IMR-90 (cell line): ENCODE results near the gene CDC42BPA. TPM values are rescaled to one million over a fixed set of nuclear protein-coding genes. Genes with fewer than 3 reads are reported as not detected.

Source experiments
- ATAC-seq: fragments of 200-7000 bp; cut with Tn5 transposase; 2 replicates; pipeline ENCODE4 v1.9.1; 2020; ENCODE audit warnings: low read depth, mild to moderate bottlenecking, moderate library complexity
- BruUV-seq: library from RNA; stranded (reverse); fragments of 400-500 nt; replicated peaks from 2 replicates; lab custom pipeline; 2021; lab: Mats Ljungman, UMichigan
- CTCF ChIA-PET: fragments of 300-600 bp; formaldehyde crosslinking; extraction: SDS; loops from one replicate; lab custom pipeline; 2021; ENCODE audit warnings: antibody characterized with exemption; lab: Yijun Ruan, JAX
- POLR2A ChIA-PET: fragments of 300-600 bp; sonication (Branson Sonifier 250); formaldehyde crosslinking; loops from one replicate; lab custom pipeline; 2022; ENCODE audit warnings: antibody characterized with exemption; ENCODE audit not compliant: unreplicated experiment; lab: Charles Lee
- DNase-seq: peaks from one replicate; pipeline ENCODE4 v3.0.0; 2013
- H2AFZ ChIP-seq: replicated peaks from 2 replicates; pipeline ENCODE3; 2013; ENCODE audit warnings: low read length, mild to moderate bottlenecking; ENCODE audit not compliant: poor library complexity
- H2AK5ac ChIP-seq: 2 replicates; pipeline ENCODE4 v1.6.1; 2013; ENCODE audit warnings: low read depth, low read length, inconsistent platforms
- H2AK9ac ChIP-seq: replicated peaks from 2 replicates; pipeline ENCODE3; 2013; ENCODE audit warnings: mild to moderate bottlenecking, low read depth, low read length, moderate library complexity; ENCODE audit not compliant: poor library complexity
- H2BK120ac ChIP-seq: 2 replicates; pipeline ENCODE4 v1.6.1; 2013; ENCODE audit warnings: low read depth, low read length, inconsistent platforms
- H2BK15ac ChIP-seq: 3 replicates; pipeline ENCODE4 v1.6.1; 2013; ENCODE audit warnings: low read depth, low read length, inconsistent platforms
- H2BK20ac ChIP-seq: 2 replicates; pipeline ENCODE4 v1.6.1; 2013; ENCODE audit warnings: low read depth, mild to moderate bottlenecking, inconsistent platforms, low read length, moderate library complexity
- H2BK5ac ChIP-seq: 2 replicates; pipeline ENCODE4 v1.6.1; 2013; ENCODE audit warnings: mild to moderate bottlenecking, low read depth, low read length, inconsistent platforms; ENCODE audit not compliant: poor library complexity, severe bottlenecking
- H3K14ac ChIP-seq: replicated peaks from 2 replicates; pipeline ENCODE4 v1.6.1; 2013; ENCODE audit warnings: low read depth, low read length, inconsistent platforms
- H3K18ac ChIP-seq: 2 replicates; pipeline ENCODE4 v1.6.1; 2013; ENCODE audit warnings: low read depth, low read length, control low read depth
- H3K23ac ChIP-seq: 2 replicates; pipeline ENCODE4 v1.6.1; 2013; ENCODE audit warnings: low read depth, low read length, inconsistent platforms
- H3K27ac ChIP-seq: 2 replicates; pipeline ENCODE4 v1.5.1; 2013; ENCODE audit warnings: mild to moderate bottlenecking, control low read depth, low read length; ENCODE audit not compliant: insufficient read depth
- H3K27me3 ChIP-seq: 2 replicates; pipeline ENCODE4 v1.6.1; 2013; ENCODE audit warnings: low read length; ENCODE audit not compliant: control insufficient read depth, insufficient read depth
- H3K36me3 ChIP-seq: 2 replicates; pipeline ENCODE4 v1.6.1; 2013; ENCODE audit warnings: low read length, mixed read lengths; ENCODE audit not compliant: control insufficient read depth, insufficient read depth
- H3K4ac ChIP-seq: 2 replicates; pipeline ENCODE4 v1.6.1; 2013; ENCODE audit warnings: low read depth, low read length, inconsistent platforms
- H3K4me1 ChIP-seq: 2 replicates; pipeline ENCODE4 v1.6.1; 2013; ENCODE audit warnings: low read length, mixed read lengths; ENCODE audit not compliant: control insufficient read depth, insufficient read depth
- H3K4me2 ChIP-seq: 2 replicates; pipeline ENCODE4 v1.6.1; 2013; ENCODE audit warnings: low read depth, mild to moderate bottlenecking, control low read depth, low read length, moderate library complexity
- H3K4me3 ChIP-seq: 2 replicates; pipeline ENCODE4 v1.5.1; 2013; ENCODE audit warnings: low read depth, mild to moderate bottlenecking, control low read depth, low read length, moderate library complexity; ENCODE audit not compliant: insufficient read depth
- H3K56ac ChIP-seq: 2 replicates; pipeline ENCODE4 v1.6.1; 2013; ENCODE audit warnings: low read length, inconsistent platforms; ENCODE audit not compliant: insufficient read depth; ENCODE audit errors: extremely low read depth
- H3K79me1 ChIP-seq, 2 experiments: 2 replicates each; pipeline ENCODE4 v1.6.1; 2013; ENCODE audit warnings: low read length in 2 of 2, inconsistent platforms in 1 of 2, low read depth in 1 of 2
- H3K9ac ChIP-seq: 2 replicates; pipeline ENCODE4 v1.6.1; 2013; ENCODE audit warnings: low read depth, low read length, control low read depth
- H3K9me1 ChIP-seq: 2 replicates; pipeline ENCODE4 v1.6.1; 2013; ENCODE audit warnings: low read length, inconsistent platforms; ENCODE audit not compliant: insufficient read depth
- H3K9me3 ChIP-seq: 2 replicates; pipeline ENCODE4 v1.6.1; 2013; ENCODE audit warnings: low read length; ENCODE audit not compliant: control insufficient read depth, insufficient read depth
- H4K20me1 ChIP-seq: 2 replicates; pipeline ENCODE4 v1.6.1; 2013; ENCODE audit warnings: low read length, inconsistent platforms; ENCODE audit not compliant: insufficient read depth
- H4K5ac ChIP-seq: 2 replicates; pipeline ENCODE4 v1.6.1; 2013; ENCODE audit warnings: mild to moderate bottlenecking, low read depth, low read length, control low read depth
- H4K8ac ChIP-seq, 2 experiments: 2 replicates each; pipeline ENCODE4 v1.6.1; 2013; ENCODE audit warnings: low read depth in 2 of 2, low read length in 2 of 2, control low read depth in 1 of 2, inconsistent platforms in 1 of 2
- H4K91ac ChIP-seq: 2 replicates; pipeline ENCODE4 v1.6.1; 2013; ENCODE audit warnings: low read depth, low read length, inconsistent platforms; ENCODE audit not compliant: insufficient read depth
- BHLHE40 ChIP-seq: fragments of 150-350 bp; IDR thresholded peaks from 2 replicates; pipeline ENCODE4 v1.6.1; 2016; ENCODE audit warnings: mild to moderate bottlenecking, low read depth, low read length
- CEBPB ChIP-seq: IDR thresholded peaks from 2 replicates; pipeline ENCODE4 v1.6.1; 2012; ENCODE audit warnings: low read depth, low read length, improper control_type of control experiment
- FOS ChIP-seq: fragments of 150-350 bp; IDR thresholded peaks from 2 replicates; pipeline ENCODE4 v1.6.1; 2016; ENCODE audit warnings: low read depth, low read length
- MAZ ChIP-seq: IDR thresholded peaks from 2 replicates; pipeline ENCODE4 v1.6.1; 2012; ENCODE audit warnings: low read depth, mild to moderate bottlenecking, low read length, improper control_type of control experiment, moderate library complexity, borderline replicate concordance
- MXI1 ChIP-seq: IDR thresholded peaks from 2 replicates; pipeline ENCODE4 v1.6.1; 2012; ENCODE audit warnings: low read depth, mild to moderate bottlenecking, low read length, moderate library complexity, borderline replicate concordance
- POLR2A ChIP-seq: IDR thresholded peaks from 2 replicates; pipeline ENCODE4 v1.6.1; 2012; ENCODE audit warnings: mild to moderate bottlenecking, low read depth, low read length
- RFX5 ChIP-seq: IDR thresholded peaks from 2 replicates; pipeline ENCODE4 v1.8.0; 2012; ENCODE audit warnings: low read depth, mild to moderate bottlenecking, low read length, moderate library complexity
- WGBS, 2 experiments: methylation state at CpG; one replicate each; pipeline versions ENCODE4 v1.1.5 to v1.1.7; 2013; ENCODE audit warnings: missing lambda C conversion rate in 2 of 2; ENCODE audit not compliant: insufficient read length in 1 of 2; ENCODE audit errors: extremely low coverage in 2 of 2; 5-methylcytosine and 5-hydroxymethylcytosine counted together
- dilution Hi-C: fragments of 300-500 bp; cut with HindIII; formaldehyde crosslinking; loops from one replicate; pipeline ENCODE4 v1.14.3; 2018; ENCODE audit warnings: low sequenced_read_pairs; ENCODE audit not compliant: unreplicated experiment
- in situ Hi-C: fragments of 300-500 bp; cut with MboI; formaldehyde crosslinking; loops from 3 replicates; pipeline ENCODE4 v1.14.3; 2019; ENCODE audit warnings: low sequenced_read_pairs, inconsistent platforms, mixed read lengths
- intact Hi-C: fragments of 100-400 bp; cut with micrococcal nuclease; formaldehyde crosslinking; loops from 2 replicates; pipeline ENCODE4 v1.10.0; 2022
- polyA plus RNA-seq, 3 experiments: library from polyadenylated mRNA; depleted of rRNA; stranded (reverse); fragments of >200 nt; gene quantifications; 2 replicates each; pipeline ENCODE4 v1.2.3, GENCODE V29; 2012; ENCODE audit warnings: low replicate concordance in 1 of 3
- total RNA-seq: library from RNA; depleted of rRNA; stranded (reverse); fragments of >200 nt; gene quantifications from 2 replicates; pipeline ENCODE4 v1.2.3, GENCODE V29; 2012

CDC42BPA gene
- total and polyA plus RNA-seq, 2 of the 4 experiments (the other 2 are of a cell fraction): 9.4 to 27.8 TPM

GRCh38 chr1:227257964-227258363, 60.3 kb downstream of the CDC42BPA start:
- no CpG with 5 or more reads among the region's 7 CpGs for WGBS, 2 experiments
- ATAC-seq: no peak

More at GRCh38 chr1:227257964-227258363, 60.3 kb downstream of the CDC42BPA start:
- H3K9me3 ChIP-seq: no peaks in the 10 kb centered on the region
- H3K56ac ChIP-seq: no peak overlapping the region
- H3K18ac ChIP-seq: no peak overlapping the region
- no peak for DNase-seq
- no peak overlapping the region for H3K4me3 ChIP-seq
- H3K27ac ChIP-seq: no peak overlapping the region
- H2AK5ac ChIP-seq: no peak overlapping the region
- no peak overlapping the region for H2BK5ac ChIP-seq
- no peak overlapping the region for H4K91ac ChIP-seq
- TF ChIP-seq POLR2A (no peak), MXI1 (no peak), RFX5 (no peak), MAZ (no peak), BHLHE40 (no peak), CEBPB (no peak), FOS (no peak)
- H2BK120ac ChIP-seq: no peak overlapping the region
- no peaks in the 10 kb centered on the region for H3K27me3 ChIP-seq
- ChIA-PET POLR2A (no interaction called here), CTCF (no interaction called here)
- H3K14ac ChIP-seq: no peak overlapping the region
- H2AFZ ChIP-seq: no peak overlapping the region
- H3K79me1 ChIP-seq: peaks cover 25 to 47% of the 10 kb centered on the region in 2 experiments
- intact Hi-C loops (loop anchor here (5.0 kb wide), 1 partner anchor 66 kb away; no protein-coding TSS in a partner anchor), in situ Hi-C loops (no loop called here), dilution Hi-C loops (no loop called here)
- H4K8ac ChIP-seq: no peak overlapping the region
- BruUV-seq: no TSS peak
- H3K4me2 ChIP-seq: no peak overlapping the region
- peaks cover 8% of the 10 kb centered on the region; the same call in 1 of the 2 replicates for H3K9me1 ChIP-seq
- no peak overlapping the region for H4K5ac ChIP-seq
- H4K20me1 ChIP-seq: peaks cover 31% of the 10 kb centered on the region; the same call in 1 of the 2 replicates
- no peak overlapping the region for H2BK15ac ChIP-seq
- H3K4ac ChIP-seq: no peak overlapping the region
- no peak overlapping the region for H3K23ac ChIP-seq
- no peaks in the 10 kb centered on the region for H3K4me1 ChIP-seq
- H2AK9ac ChIP-seq: no peak overlapping the region
- no peak overlapping the region for H2BK20ac ChIP-seq
- H3K9ac ChIP-seq: no peak overlapping the region
- peaks cover 2% of the 10 kb centered on the region; the same call in 1 of the 2 replicates for H3K36me3 ChIP-seq
